Endothelial cell of umbilical vein (primary cell): Measurements from ENCODE around the gene CSNK1G1. TPM values are rescaled to one million over a fixed set of nuclear protein-coding genes. Genes with fewer than 3 reads are reported as not detected.

Experiments used
- BruUV-seq: library from RNA; stranded (reverse); fragments of 400-500 nt; replicated peaks from 2 replicates; lab custom pipeline; 2021; lab: Mats Ljungman, UMichigan
- CTCF ChIA-PET: fragments of 300-600, 350-600 bp; sonication (Branson Sonifier 250); formaldehyde crosslinking; loops from one replicate; lab custom pipeline; 2021; ENCODE audit warnings: antibody characterized with exemption, inconsistent platforms; lab: Charles Lee
- POLR2A ChIA-PET: fragments of 300-600, 350-600 bp; sonication (Branson Sonifier 250); formaldehyde crosslinking; loops from one replicate; lab custom pipeline; 2021; ENCODE audit warnings: antibody characterized with exemption, inconsistent platforms; lab: Charles Lee
- DNase-seq: peaks from one replicate; pipeline ENCODE4 v3.0.0-alpha.2; 2011; ENCODE audit warnings: low read depth, low spot score
- FAIRE-seq: peaks from 2 replicates; lab custom pipeline; 2011; peaks lifted over from hg19 to GRCh38; lab: Jason Lieb, UNC
- H2AFZ ChIP-seq: 2 replicates; pipeline ENCODE4 v1.6.0; 2012; ENCODE audit warnings: low read depth, low read length, control low read depth, inconsistent platforms
- H3K27ac ChIP-seq: 2 replicates; pipeline ENCODE4 v1.5.1; 2011; ENCODE audit warnings: low read depth, mild to moderate bottlenecking, control low read depth, low read length, moderate library complexity; ENCODE audit not compliant: insufficient read depth
- H3K27me3 ChIP-seq, 2 experiments: 2 replicates each; pipeline versions ENCODE4 v1.6.0 to v1.6.1; 2011; ENCODE audit warnings: low read length in 2 of 2, mixed read lengths in 1 of 2; ENCODE audit not compliant: control insufficient read depth in 2 of 2, insufficient read depth in 2 of 2
- H3K36me3 ChIP-seq, 2 experiments: 2 replicates in 1 of 2; 3 replicates in 1 of 2; pipeline ENCODE4 v1.5.1; 2011; ENCODE audit warnings: low read length in 2 of 2, mild to moderate bottlenecking in 1 of 2, moderate library complexity in 1 of 2; ENCODE audit not compliant: control insufficient read depth in 2 of 2, insufficient read depth in 2 of 2; ENCODE audit errors: extremely low read depth in 1 of 2
- H3K4me1 ChIP-seq: 3 replicates; pipeline ENCODE4 v1.5.1; 2011; ENCODE audit warnings: mild to moderate bottlenecking, low read length; ENCODE audit not compliant: control insufficient read depth, insufficient read depth; ENCODE audit errors: extremely low read depth
- H3K4me2 ChIP-seq: 2 replicates; pipeline ENCODE4 v1.6.1; 2011; ENCODE audit warnings: low read length, control low read depth, mixed read lengths; ENCODE audit not compliant: insufficient read depth
- H3K4me3 ChIP-seq, 3 experiments: fragments of 200-600 bp in 1 of 3; sonication (generic), shearing (Covaris generic) in 1 of 3; replicated peaks in 1 of 3; 2 replicates each; pipeline ENCODE4 v1.5.1; 2011 to 2016; ENCODE audit warnings: control low read depth in 3 of 3, low read length in 3 of 3, mild to moderate bottlenecking in 2 of 3, inconsistent platforms in 1 of 3, low read depth in 1 of 3, moderate library complexity in 1 of 3; ENCODE audit not compliant: insufficient read depth in 1 of 3
- H3K79me2 ChIP-seq: 2 replicates; pipeline ENCODE4 v1.6.0; 2012; ENCODE audit warnings: low read length, inconsistent platforms; ENCODE audit not compliant: control insufficient read depth, insufficient read depth
- H3K9ac ChIP-seq: replicated peaks from 2 replicates; pipeline ENCODE3; 2011; ENCODE audit warnings: low read length, control low read depth; ENCODE audit not compliant: insufficient read depth; ENCODE audit errors: extremely low read depth
- H3K9me1 ChIP-seq: replicated peaks from 3 replicates; pipeline ENCODE4 v1.6.0; 2011; ENCODE audit warnings: mild to moderate bottlenecking, low read length; ENCODE audit not compliant: control insufficient read depth, insufficient read depth; ENCODE audit errors: extremely low read depth
- H3K9me3 ChIP-seq: replicated peaks from 2 replicates; pipeline ENCODE4 v1.5.1; 2012; ENCODE audit warnings: low read length, inconsistent platforms; ENCODE audit not compliant: control insufficient read depth, insufficient read depth
- H4K20me1 ChIP-seq: replicated peaks from 2 replicates; pipeline ENCODE3; 2011; ENCODE audit warnings: mild to moderate bottlenecking, low read length; ENCODE audit not compliant: control insufficient read depth, insufficient read depth; ENCODE audit errors: extremely low read depth
- EZH2 ChIP-seq: IDR thresholded peaks from 2 replicates; pipeline ENCODE4 v1.6.1; 2012; ENCODE audit warnings: borderline replicate concordance, low read depth, mild to moderate bottlenecking, moderate library complexity, low read length, inconsistent platforms; ENCODE audit not compliant: severe bottlenecking
- FOS ChIP-seq: IDR thresholded peaks from 2 replicates; pipeline ENCODE4 v1.6.1; 2011; ENCODE audit warnings: mild to moderate bottlenecking, low read length, moderate library complexity, borderline replicate concordance; ENCODE audit not compliant: insufficient read depth
- GATA2 ChIP-seq: IDR thresholded peaks from 2 replicates; pipeline ENCODE4 v1.7.0; 2011; ENCODE audit warnings: low read depth, mild to moderate bottlenecking, moderate library complexity, mixed read lengths, low read length; ENCODE audit not compliant: insufficient read length, insufficient read depth
- JUN ChIP-seq: IDR thresholded peaks from 2 replicates; pipeline ENCODE4 v1.6.1; 2011; ENCODE audit warnings: borderline replicate concordance, low read depth; ENCODE audit not compliant: insufficient read length, insufficient read depth
- MYC ChIP-seq: IDR thresholded peaks from one replicate; pipeline ENCODE4 v1.6.1; 2011; ENCODE audit warnings: mild to moderate bottlenecking, low read depth, low read length
- POLR2A ChIP-seq: IDR thresholded peaks from 2 replicates; pipeline ENCODE4 v1.6.1; 2012; ENCODE audit warnings: low read depth, mild to moderate bottlenecking, control low read depth, low read length
- POLR2AphosphoS5 ChIP-seq: IDR thresholded peaks from 2 replicates; pipeline ENCODE4 v1.6.1; 2012; ENCODE audit warnings: low read depth, mild to moderate bottlenecking, control low read depth, low read length, moderate library complexity; ENCODE audit not compliant: insufficient read depth
- dilution Hi-C: fragments of 300-500 bp; cut with MboI; formaldehyde crosslinking; loops from one replicate; pipeline ENCODE4 v1.15.0; 2019; ENCODE audit warnings: low sequenced_read_pairs; ENCODE audit not compliant: extremely low pct_ligation_motif_present
- intact Hi-C: fragments of 100-400 bp; cut with micrococcal nuclease; formaldehyde crosslinking; loops from one replicate; pipeline ENCODE4 v1.10.0; 2022
- polyA plus RNA-seq, 4 experiments: library from polyadenylated mRNA; depleted of rRNA in 3 of 4; stranded (reverse) in 3 of 4; unstranded in 1 of 4; fragments of >200 nt; gene quantifications; 2 replicates each; pipeline versions ENCODE4 v1.2.1 to v1.2.3, GENCODE V29; 2011 to 2012; ENCODE audit warnings: missing spikeins in 1 of 4
- total RNA-seq: library from RNA; stranded (reverse); gene quantifications from 2 replicates; pipeline ENCODE4 v1.2.3, GENCODE V29; 2021
- TF ChIP-seq, protein P1 (sequence below): IDR thresholded peaks from 2 replicates; pipeline ENCODE4 v1.6.1; 2011; ENCODE audit not compliant: insufficient read depth, insufficient read length
- TF ChIP-seq, protein P2 (sequence below), 2 donors: IDR thresholded peaks; 1 replicate in 1 of 2; 2 replicates in 1 of 2; pipeline ENCODE4 v1.5.1; 2011; ENCODE audit warnings: low read length in 2 of 2, mild to moderate bottlenecking in 2 of 2, moderate library complexity in 2 of 2, control low read depth in 1 of 2, inconsistent platforms in 1 of 2, low read depth in 1 of 2; ENCODE audit not compliant: insufficient read depth in 1 of 2; ENCODE audit errors: extremely low read depth in 1 of 2

CSNK1G1 gene
- total and polyA plus RNA-seq, 2 donors (not counting 3 experiments of a cell fraction or from before 2014, with no cell fraction given), result 9.0 to 31.7 TPM

DNA sequence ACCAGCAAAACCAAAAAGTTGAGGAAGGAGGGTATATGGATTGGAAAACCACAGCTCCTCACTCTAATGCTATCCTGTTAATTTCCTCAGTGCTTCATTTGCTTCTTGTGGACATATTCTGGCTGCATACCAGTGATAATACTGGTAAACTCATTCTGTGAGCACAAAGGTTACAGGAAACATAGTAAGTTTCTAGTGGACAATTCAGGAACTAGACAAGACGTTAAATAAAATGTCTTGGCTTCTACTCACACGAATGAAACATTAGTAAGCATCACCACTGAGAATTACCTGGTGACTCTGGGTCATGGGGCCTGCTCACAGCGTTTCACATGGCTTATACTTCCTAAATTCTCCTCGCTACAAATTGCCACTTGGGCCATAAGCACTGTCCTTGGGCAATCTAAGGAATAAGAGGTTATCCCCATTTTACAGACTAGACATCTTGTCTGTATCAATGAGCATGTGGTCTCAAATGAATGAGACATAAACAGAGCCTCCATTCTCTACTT lies 173.1 kb downstream of the CSNK1G1 start:
- FAIRE-seq (no peak), DNase-seq (peak; percentile 12)
- Histone ChIP-seq H3K4me3 (no peak overlapping the region), H3K27ac (no peak overlapping the region), H3K4me1 (no peaks in the 10 kb centered on the region), H2AFZ (no peak overlapping the region), H4K20me1 (no peaks in the 10 kb centered on the region), H3K4me2 (no peak overlapping the region), H3K36me3 (peaks cover 5% of the 10 kb centered on the region in 2 experiments), H3K9ac (no peak overlapping the region), H3K9me3 (no peaks in the 10 kb centered on the region), H3K27me3 (no peaks in the 10 kb centered on the region), H3K79me2 (no peaks in the 10 kb centered on the region), H3K9me1 (no peaks in the 10 kb centered on the region)
- POLR2A ChIA-PET, result no interaction called here
- no peak for TF ChIP-seq GATA2
- TF ChIP-seq EZH2, result no peak
- no peak for TF ChIP-seq POLR2A
- TF ChIP-seq, protein P1, sequence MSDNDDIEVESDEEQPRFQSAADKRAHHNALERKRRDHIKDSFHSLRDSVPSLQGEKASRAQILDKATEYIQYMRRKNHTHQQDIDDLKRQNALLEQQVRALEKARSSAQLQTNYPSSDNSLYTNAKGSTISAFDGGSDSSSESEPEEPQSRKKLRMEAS, result no peak
- TF ChIP-seq POLR2AphosphoS5, result no peak
- intact Hi-C loops, result no loop called here
- CTCF ChIA-PET, result no interaction called here
- dilution Hi-C loops, result no loop called here
- BruUV-seq, result no TSS peak

DNA sequence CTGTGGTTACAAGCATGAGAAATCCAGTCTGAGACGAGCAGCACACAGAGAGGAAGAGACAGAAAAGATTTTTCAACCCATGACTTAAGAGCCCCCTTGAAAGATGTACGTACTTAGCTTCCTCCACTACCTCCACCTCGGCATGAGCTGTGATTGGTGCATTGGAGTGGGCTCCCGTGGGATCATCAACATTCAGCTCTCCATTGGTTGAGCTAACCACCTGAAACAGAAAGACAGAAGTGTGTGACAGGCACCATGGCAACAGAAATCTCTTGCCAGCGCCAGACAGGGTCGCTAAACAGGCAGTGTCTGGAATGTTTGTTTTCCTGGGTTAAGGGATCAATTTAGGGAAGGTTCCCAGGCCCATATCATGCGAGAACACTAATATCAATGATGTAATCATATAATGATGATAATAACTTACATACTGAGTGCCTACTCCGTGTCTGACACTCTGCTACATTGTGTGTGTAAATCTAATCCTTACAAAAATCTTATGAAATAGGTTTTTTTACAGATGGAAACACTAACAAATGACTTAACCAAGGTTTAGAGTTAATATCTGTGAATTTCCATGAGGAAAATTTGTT lies 175.6 kb downstream of the CSNK1G1 start:
- ChIA-PET CTCF (no interaction called here), POLR2A (no interaction called here)
- dilution Hi-C loops (no loop called here), intact Hi-C loops (no loop called here)
- FAIRE-seq (no peak), DNase-seq (peak; percentile 16)
- Histone ChIP-seq H2AFZ (no peak overlapping the region), H3K4me1 (no peaks in the 10 kb centered on the region), H4K20me1 (no peaks in the 10 kb centered on the region), H3K4me3 (no peak overlapping the region), H3K9ac (no peak overlapping the region), H3K27ac (no peak overlapping the region), H3K36me3 (peaks cover 5 to 16% of the 10 kb centered on the region in 2 experiments), H3K9me1 (no peaks in the 10 kb centered on the region), H3K4me2 (no peak overlapping the region), H3K9me3 (no peaks in the 10 kb centered on the region), H3K27me3 (no peaks in the 10 kb centered on the region), H3K79me2 (no peaks in the 10 kb centered on the region)
- TF ChIP-seq MYC (no peak), GATA2 (no peak), FOS (no peak), JUN (no peak), POLR2AphosphoS5 (no peak), EZH2 (no peak), POLR2A (no peak)
- TF ChIP-seq, protein P2, sequence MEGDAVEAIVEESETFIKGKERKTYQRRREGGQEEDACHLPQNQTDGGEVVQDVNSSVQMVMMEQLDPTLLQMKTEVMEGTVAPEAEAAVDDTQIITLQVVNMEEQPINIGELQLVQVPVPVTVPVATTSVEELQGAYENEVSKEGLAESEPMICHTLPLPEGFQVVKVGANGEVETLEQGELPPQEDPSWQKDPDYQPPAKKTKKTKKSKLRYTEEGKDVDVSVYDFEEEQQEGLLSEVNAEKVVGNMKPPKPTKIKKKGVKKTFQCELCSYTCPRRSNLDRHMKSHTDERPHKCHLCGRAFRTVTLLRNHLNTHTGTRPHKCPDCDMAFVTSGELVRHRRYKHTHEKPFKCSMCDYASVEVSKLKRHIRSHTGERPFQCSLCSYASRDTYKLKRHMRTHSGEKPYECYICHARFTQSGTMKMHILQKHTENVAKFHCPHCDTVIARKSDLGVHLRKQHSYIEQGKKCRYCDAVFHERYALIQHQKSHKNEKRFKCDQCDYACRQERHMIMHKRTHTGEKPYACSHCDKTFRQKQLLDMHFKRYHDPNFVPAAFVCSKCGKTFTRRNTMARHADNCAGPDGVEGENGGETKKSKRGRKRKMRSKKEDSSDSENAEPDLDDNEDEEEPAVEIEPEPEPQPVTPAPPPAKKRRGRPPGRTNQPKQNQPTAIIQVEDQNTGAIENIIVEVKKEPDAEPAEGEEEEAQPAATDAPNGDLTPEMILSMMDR (IDR thresholded peaks at IDR 0.05; ENCODE audit: extremely low read depth in 1 of 2, insufficient read depth in 1 of 2, low read depth in 1 of 2, low read length in 2 of 2), result no peak
- TF ChIP-seq, protein P1, result no peak
- no TSS peak for BruUV-seq
